Neural crest cell (in vitro differentiated cells): Measurements from ENCODE around the gene ALOXE3. TPM values are rescaled to one million over a fixed set of nuclear protein-coding genes. Genes with fewer than 3 reads are reported as not detected.

ENCODE experiments used
- DNase-seq: peaks from one replicate; pipeline ENCODE4 v3.0.0; 2021; ENCODE audit warnings: low read depth, mixed read lengths, low spot score
- H3K27ac Mint-ChIP-seq: one replicate; pipeline ENCODE4 v1.8.0; 2021; ENCODE audit warnings: mild to moderate bottlenecking, mixed read lengths; ENCODE audit not compliant: unreplicated experiment
- H3K27me3 Mint-ChIP-seq: 2 replicates; pipeline ENCODE4 v1.8.0; 2021; ENCODE audit warnings: low read depth, mild to moderate bottlenecking, mixed read lengths
- H3K36me3 Mint-ChIP-seq: 2 replicates; pipeline ENCODE4 v1.8.0; 2021; ENCODE audit warnings: low read depth, mild to moderate bottlenecking, mixed read lengths
- H3K4me1 Mint-ChIP-seq: 2 replicates; pipeline ENCODE4 v1.8.0; 2021; ENCODE audit warnings: mixed read lengths
- H3K4me3 Mint-ChIP-seq: one replicate; pipeline ENCODE4 v1.8.0; 2021; ENCODE audit warnings: mild to moderate bottlenecking, mixed read lengths
- H3K9me3 Mint-ChIP-seq: 2 replicates; pipeline ENCODE4 v1.8.0; 2021; ENCODE audit warnings: mixed read lengths
- total RNA-seq: library from RNA; stranded (reverse); gene quantifications from 2 replicates; pipeline ENCODE4 v1.2.1, GENCODE V29; 2021
- TF ChIP-seq, protein P1 (sequence below): fragments of 200-600 bp; sonication (generic); conservative IDR thresholded peaks from 2 replicates; pipeline ENCODE4 v1.5.0; 2021; ENCODE audit warnings: antibody characterized with exemption, mild to moderate bottlenecking

The ALOXE3 gene
- total RNA-seq, 1 donor from 2014 or later = not detected

DNA sequence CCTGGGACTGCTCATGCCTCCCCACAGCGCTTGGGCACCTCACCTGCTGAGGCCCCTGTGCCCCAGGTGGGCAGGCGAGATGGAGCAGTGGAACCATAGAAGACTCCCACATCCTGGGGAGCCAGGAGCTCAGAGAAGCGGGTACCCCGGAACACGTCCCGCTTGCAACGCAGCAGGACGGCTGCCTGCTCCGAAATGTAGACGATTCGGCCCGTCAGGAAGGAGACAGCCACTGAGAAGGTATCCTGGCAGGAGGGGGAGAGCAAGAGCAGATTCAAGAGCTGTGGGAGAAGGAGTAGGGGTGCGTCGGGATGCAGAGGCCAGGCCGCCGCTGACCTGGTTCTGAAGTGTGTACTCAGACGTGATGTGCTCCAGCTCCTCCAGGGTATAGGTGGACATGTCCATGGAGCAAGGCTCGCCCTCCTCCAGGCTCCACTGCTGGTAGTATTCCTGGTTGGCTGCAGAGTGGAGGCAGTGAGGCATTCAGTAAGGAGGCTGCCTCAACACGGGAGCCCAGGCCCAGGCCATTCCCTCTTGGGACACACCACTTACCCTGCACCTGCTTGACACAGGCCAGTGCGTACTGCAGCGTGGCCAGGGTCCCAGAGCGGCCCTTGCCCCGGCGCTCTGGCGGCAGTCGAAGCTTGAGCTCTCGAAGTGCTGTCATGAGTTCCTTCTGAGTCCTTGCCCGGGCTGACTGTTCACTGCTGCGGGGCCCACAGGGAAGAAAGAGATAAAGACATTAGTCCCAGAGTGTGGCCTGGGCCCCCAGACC lies 31.3 kb upstream of the ALOXE3 start:
- no peak overlapping the region for H3K27ac Mint-ChIP-seq
- H3K4me1 Mint-ChIP-seq = peaks cover 6% of the 10 kb centered on the region
- peaks cover 4% of the 10 kb centered on the region for H3K36me3 Mint-ChIP-seq
- peak overlapping the region; percentile 50 for H3K4me3 Mint-ChIP-seq
- TF ChIP-seq, protein P1, sequence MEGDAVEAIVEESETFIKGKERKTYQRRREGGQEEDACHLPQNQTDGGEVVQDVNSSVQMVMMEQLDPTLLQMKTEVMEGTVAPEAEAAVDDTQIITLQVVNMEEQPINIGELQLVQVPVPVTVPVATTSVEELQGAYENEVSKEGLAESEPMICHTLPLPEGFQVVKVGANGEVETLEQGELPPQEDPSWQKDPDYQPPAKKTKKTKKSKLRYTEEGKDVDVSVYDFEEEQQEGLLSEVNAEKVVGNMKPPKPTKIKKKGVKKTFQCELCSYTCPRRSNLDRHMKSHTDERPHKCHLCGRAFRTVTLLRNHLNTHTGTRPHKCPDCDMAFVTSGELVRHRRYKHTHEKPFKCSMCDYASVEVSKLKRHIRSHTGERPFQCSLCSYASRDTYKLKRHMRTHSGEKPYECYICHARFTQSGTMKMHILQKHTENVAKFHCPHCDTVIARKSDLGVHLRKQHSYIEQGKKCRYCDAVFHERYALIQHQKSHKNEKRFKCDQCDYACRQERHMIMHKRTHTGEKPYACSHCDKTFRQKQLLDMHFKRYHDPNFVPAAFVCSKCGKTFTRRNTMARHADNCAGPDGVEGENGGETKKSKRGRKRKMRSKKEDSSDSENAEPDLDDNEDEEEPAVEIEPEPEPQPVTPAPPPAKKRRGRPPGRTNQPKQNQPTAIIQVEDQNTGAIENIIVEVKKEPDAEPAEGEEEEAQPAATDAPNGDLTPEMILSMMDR = no peak
- no peak for DNase-seq
- no peaks in the 10 kb centered on the region for H3K9me3 Mint-ChIP-seq
- no peaks in the 10 kb centered on the region for H3K27me3 Mint-ChIP-seq

DNA sequence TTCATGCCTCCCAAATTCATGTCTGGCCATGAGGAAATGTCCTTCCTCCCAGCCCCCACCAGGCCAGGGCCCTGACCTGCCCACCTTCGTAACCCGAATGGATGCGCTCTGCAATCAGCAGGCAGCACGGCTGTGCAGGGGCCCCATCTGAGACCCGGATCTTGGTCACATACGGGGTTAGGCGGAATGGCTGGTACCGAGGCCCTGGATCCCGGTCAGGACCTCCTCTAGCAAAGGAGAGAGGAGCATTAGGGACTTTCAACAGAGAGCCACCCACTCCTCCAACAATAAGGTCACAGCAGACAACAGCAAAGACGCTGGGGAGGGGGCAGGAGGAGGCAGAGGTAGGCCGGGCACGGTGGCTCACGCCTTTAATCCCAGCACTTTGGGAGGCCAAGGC lies 30.2 kb upstream of the ALOXE3 start:
- Mint-ChIP-seq H3K27me3 (no peaks in the 10 kb centered on the region), H3K36me3 (peaks cover 4% of the 10 kb centered on the region), H3K27ac (no peak overlapping the region), H3K4me3 (peak overlapping the region; percentile 19), H3K4me1 (peaks cover 6% of the 10 kb centered on the region), H3K9me3 (no peaks in the 10 kb centered on the region)
- DNase-seq = no peak
- TF ChIP-seq, protein P1 = no peak

DNA sequence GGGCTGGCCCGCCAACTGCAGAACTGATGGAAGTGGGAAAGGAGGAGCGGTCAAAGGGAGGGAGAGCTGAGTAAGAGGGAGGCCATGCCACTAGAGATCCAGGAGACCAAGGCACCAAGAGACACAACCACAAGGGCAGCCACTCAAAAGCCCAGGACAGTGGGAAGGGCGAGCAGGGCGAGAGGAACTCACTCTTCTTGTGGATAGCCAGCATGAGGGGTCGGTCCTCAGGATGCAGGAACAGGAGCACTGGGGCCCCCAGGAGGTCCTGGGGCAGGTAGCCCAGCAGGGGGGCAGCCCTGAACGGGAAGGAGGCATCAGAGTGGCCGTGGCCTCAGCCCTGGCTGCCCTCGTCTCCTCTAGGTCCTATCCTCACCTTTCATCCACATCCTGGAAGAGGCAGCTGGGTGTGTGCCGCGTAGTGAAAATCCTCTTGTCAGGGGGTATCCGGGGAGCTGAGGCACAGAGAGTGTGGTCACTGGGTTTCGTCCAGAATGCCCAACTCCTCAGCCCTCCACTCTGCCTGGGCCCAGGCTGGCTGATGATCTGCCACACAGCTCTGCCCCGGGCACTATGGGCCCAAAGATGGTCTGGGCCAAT lies 29.6 kb upstream of the ALOXE3 start:
- peaks cover 4% of the 10 kb centered on the region for H3K36me3 Mint-ChIP-seq

DNA sequence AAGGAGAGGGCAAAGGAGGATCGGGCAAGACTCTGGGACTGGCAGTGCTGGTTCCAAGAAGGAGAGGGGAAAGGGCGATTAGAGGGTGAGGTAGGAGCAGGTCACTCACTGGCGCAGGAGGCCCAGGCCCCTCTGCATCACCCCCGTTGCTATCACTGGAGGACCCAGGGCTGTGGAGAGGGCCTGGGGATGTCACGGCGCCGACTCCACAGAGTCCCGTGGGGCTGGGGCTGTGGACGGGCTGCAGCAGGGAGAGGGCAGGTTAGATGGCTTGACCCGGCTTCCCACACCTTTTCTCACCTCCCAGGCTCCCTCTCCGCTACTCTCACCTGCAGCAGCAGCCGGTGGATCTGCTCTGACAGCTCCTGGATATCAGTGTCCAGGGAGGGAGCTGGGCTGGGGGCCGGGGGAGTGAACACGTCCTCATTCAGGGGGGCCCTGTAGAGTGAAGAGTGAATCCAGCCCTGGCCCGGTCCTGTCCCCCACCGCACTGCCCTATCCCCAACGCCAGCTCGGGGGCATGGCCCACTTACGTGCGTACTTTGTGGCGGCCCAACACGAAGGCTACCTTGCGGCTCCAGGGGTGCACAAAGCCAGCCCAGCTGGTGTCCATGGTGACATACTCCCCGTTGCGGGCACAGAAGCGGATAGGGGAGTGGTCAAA lies 29.0 kb upstream of the ALOXE3 start:
- TF ChIP-seq, protein P1 = no peak

More for the DNA sequence above, 29.6 kb upstream of the ALOXE3 start:
- TF ChIP-seq, protein P1 = no peak
- Mint-ChIP-seq H3K9me3 (no peaks in the 10 kb centered on the region), H3K27ac (peak overlapping the region; percentile 78), H3K4me1 (peaks cover 6% of the 10 kb centered on the region), H3K4me3 (no peak overlapping the region), H3K27me3 (no peaks in the 10 kb centered on the region)
- DNase-seq = no peak

DNA sequence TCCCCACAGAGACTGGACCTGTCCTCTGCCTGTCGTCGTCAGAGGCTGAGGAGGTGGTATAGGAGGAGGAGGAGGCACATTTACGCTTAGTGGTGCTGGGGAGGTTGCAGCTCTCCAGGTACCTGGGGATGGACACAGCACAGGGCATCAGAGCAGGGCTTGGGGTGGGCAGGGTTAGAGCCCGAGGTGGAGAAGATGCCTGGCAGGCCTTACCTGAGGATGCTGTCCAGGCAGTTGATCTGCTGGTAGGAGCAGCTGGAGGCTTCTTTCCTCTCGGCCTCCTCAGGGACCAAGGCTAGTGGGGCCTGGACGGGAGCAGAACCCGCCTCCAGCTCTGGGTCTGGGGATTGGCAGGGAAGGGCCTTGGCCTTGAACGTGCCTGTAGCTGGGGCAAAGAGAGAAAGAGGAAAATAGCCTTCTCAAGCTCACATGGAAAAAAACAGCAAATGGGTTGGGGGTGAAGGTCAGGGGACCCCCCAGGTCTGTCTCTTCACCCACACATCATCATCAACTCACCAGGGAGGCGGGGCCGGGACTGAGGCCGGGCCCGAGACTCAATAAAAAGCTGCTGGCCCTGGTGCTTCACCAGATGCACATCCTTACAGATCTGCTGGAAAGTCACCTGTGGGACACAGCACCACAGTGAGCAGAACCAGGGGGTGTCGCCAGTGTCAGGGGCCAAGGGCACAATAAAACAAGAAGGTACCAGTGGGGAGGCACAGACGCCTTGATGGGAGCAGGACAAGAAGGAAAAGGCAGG lies 28.2 kb upstream of the ALOXE3 start:
- TF ChIP-seq, protein P1 = no peak
- Mint-ChIP-seq H3K4me1 (peaks cover 3% of the 10 kb centered on the region), H3K4me3 (peak overlapping the region; percentile 61), H3K27me3 (no peaks in the 10 kb centered on the region), H3K9me3 (no peaks in the 10 kb centered on the region), H3K36me3 (peaks cover 4% of the 10 kb centered on the region), H3K27ac (peak overlapping the region; percentile 78)
- no peak for DNase-seq

More for the DNA sequence above, 29.0 kb upstream of the ALOXE3 start:
- no peak for DNase-seq
- no peak overlapping the region for H3K4me3 Mint-ChIP-seq
- H3K4me1 Mint-ChIP-seq = peaks cover 6% of the 10 kb centered on the region
- H3K9me3 Mint-ChIP-seq = no peaks in the 10 kb centered on the region
- H3K27ac Mint-ChIP-seq = peak overlapping the region; percentile 78
- peaks cover 4% of the 10 kb centered on the region for H3K36me3 Mint-ChIP-seq
- H3K27me3 Mint-ChIP-seq = no peaks in the 10 kb centered on the region
